ENCODE data around the gene UTP11.

Gene UTP11

DNA sequence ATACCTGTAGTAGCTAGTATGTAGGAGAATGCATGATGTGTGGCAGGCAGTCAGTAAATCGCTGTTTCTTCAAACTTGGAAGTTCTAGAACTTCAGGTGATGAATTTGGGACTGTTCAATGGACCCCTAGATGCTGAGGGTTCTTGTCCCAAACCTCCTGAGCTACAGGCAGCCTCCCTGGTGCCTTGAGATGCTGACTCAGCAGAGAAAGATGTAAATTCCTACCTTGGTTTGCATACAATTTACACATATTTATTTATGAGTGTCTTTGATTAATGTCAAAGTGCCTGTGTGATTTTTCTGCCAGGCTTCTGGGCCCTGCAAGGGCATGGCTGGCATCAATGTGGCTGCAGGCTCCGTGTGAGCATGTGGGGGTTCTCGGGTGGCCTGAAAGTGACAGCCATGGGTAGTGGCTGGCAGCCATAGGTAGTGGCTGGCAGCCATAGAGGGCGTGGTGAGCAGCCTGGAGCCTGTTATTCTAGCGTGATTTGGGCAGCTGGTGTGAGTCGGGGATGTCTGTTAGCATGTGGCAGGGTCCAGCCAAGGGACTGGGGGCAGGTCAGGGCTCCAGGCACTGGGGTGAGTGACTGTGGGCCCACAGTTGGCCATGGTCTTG, 47.2 kb downstream of the UTP11 start:
- Histone ChIP-seq H3K9ac (ENCODE audit: low read depth, low read length) (no peak overlapping the region), H3K9me3 (ENCODE audit: control insufficient read depth, insufficient read depth, low read length) (no peaks in the 10 kb centered on the region), H3K36me3 (ENCODE audit: insufficient read depth, low read length) (no peaks in the 10 kb centered on the region), H3K4me1 (ENCODE audit: insufficient read depth, low read length) (peaks cover 28% of the 10 kb centered on the region)

DNA sequence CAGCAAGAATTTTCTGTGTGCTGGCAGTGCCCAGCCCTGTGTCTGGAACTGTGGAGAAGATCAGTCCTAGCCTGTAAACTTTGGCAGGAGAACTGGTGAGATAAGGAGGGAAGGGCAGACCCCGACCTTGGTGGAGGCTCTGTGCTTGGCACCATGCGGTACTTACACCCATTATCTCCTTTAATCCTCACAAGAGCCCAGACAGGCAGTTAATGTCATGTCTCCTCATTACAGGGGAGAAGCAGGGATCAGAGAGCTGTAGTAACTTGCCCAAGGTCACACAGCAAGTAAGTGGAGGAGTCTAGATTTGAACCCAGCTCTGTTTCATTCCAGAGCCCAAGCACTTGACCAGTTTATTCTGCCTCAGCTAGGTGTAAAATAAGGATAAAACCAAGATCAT, 48.0 kb downstream of the UTP11 start:
- no peaks in the 10 kb centered on the region for H3K9me3 ChIP-seq (ENCODE audit: control insufficient read depth, insufficient read depth, low read length)
- no peaks in the 10 kb centered on the region for H3K36me3 ChIP-seq (ENCODE audit: insufficient read depth, low read length)
- H3K4me1 ChIP-seq (ENCODE audit: insufficient read depth, low read length) = peaks cover 34% of the 10 kb centered on the region
- no peak overlapping the region for H3K9ac ChIP-seq (ENCODE audit: low read depth, low read length)

DNA sequence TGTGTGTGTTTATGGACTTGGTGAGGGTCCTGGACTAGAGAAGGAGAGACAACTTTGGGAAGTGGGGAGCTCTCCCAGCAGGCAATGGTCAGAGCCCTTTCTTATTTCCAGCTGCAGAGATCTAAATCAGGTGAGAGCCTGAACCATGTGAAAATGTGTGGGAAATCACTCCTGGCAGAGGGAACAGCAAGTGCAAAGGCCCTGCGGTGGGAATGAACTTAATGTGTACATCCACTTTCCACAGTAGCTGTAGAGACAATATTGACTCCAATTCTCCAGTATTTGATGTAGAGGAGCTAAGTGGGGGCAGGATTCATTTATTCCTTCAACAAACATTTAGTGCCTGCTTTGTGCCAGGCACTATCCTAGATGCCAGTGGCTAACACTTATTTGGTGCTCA, 48.8 kb downstream of the UTP11 start:
- Histone ChIP-seq H3K9me3 (ENCODE audit: control insufficient read depth, insufficient read depth, low read length) (no peaks in the 10 kb centered on the region), H3K4me1 (ENCODE audit: insufficient read depth, low read length) (peaks cover 37% of the 10 kb centered on the region), H3K9ac (ENCODE audit: low read depth, low read length) (no peak overlapping the region), H3K36me3 (ENCODE audit: insufficient read depth, low read length) (no peaks in the 10 kb centered on the region)

GRCh38 chr1:38061883-38062328, 49.4 kb downstream of the UTP11 start:
- Histone ChIP-seq H3K9ac (ENCODE audit: low read depth, low read length) (no peak overlapping the region), H3K9me3 (ENCODE audit: control insufficient read depth, insufficient read depth, low read length) (no peaks in the 10 kb centered on the region), H3K36me3 (ENCODE audit: insufficient read depth, low read length) (no peaks in the 10 kb centered on the region), H3K4me1 (ENCODE audit: insufficient read depth, low read length) (peaks cover 37% of the 10 kb centered on the region)

- Histone ChIP-seq H3K9ac (ENCODE audit: low read depth, low read length) (no peak overlapping the region), H3K4me1 (ENCODE audit: insufficient read depth, low read length) (peaks cover 37% of the 10 kb centered on the region), H3K36me3 (ENCODE audit: insufficient read depth, low read length) (no peaks in the 10 kb centered on the region)
Observed at GRCh38 chr1:38062361-38063288, 50.1 kb downstream of the UTP11 start.

DNA sequence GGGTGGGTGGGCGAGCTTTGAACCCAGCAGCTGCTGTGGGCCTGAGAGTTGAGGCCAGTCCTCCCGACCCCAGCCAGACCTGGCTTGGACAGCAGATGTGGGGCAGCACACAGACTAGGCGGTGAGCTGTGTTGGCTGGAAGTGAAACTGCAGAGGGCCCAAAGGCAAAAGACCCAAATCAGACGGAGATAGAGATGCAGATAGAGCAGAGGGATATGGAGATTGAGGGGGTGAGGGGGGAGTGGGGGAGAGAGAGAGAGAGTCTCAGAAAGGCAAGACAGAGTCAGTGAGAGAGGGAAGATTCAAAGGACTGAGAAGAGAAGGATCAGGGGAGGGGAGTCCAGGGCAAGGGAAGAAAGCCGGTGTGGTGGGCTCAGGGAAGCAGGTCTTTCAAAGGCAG, 51.1 kb downstream of the UTP11 start:
- Histone ChIP-seq H3K36me3 (ENCODE audit: insufficient read depth, low read length) (no peaks in the 10 kb centered on the region), H3K9me3 (ENCODE audit: control insufficient read depth, insufficient read depth, low read length) (no peaks in the 10 kb centered on the region), H3K4me1 (ENCODE audit: insufficient read depth, low read length) (peaks cover 41% of the 10 kb centered on the region), H3K9ac (ENCODE audit: low read depth, low read length) (no peak overlapping the region)

More at GRCh38 chr1:38062361-38063288, 50.1 kb downstream of the UTP11 start:
- H3K9me3 ChIP-seq (ENCODE audit: control insufficient read depth, insufficient read depth, low read length) = no peaks in the 10 kb centered on the region

DNA sequence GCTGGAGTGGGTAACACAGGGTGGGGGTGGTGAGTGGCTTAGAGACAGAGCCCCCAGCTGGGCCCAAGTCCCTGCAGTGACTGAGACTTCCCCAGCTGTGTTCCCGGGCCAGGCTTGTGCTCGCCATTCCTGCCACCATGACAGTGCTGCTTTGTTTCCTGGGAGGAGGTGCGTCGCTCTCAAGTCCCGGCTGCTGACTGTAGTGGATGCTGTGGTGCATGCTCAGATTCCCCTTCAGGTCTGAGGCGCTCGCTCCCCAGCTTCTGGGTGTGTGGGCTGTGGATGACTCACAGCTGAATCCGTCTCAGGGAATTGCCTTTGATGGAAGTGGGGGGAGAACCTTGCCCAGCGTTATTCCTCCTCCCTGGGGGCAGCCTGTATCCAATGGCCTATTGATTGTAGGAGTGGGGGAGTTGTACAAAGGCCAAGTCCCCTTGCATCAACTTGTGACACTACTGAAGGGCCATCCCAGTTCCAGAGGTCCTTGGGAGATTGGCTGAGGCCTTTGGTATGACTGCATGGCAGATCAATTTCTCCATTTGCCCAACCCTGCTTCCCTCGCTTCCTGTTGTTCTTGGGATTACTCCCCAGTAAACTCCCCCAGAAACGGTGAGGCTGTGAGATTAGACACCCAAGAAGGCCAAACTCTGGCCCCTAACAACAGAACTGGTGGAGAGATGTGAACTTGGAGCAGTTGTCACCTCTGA, 51.8 kb downstream of the UTP11 start:
- Histone ChIP-seq H3K36me3 (ENCODE audit: insufficient read depth, low read length) (no peaks in the 10 kb centered on the region), H3K4me1 (ENCODE audit: insufficient read depth, low read length) (peaks cover 34% of the 10 kb centered on the region), H3K9me3 (ENCODE audit: control insufficient read depth, insufficient read depth, low read length) (no peaks in the 10 kb centered on the region), H3K9ac (ENCODE audit: low read depth, low read length) (no peak overlapping the region; the same call in 1 of the 2 replicates)

DNA sequence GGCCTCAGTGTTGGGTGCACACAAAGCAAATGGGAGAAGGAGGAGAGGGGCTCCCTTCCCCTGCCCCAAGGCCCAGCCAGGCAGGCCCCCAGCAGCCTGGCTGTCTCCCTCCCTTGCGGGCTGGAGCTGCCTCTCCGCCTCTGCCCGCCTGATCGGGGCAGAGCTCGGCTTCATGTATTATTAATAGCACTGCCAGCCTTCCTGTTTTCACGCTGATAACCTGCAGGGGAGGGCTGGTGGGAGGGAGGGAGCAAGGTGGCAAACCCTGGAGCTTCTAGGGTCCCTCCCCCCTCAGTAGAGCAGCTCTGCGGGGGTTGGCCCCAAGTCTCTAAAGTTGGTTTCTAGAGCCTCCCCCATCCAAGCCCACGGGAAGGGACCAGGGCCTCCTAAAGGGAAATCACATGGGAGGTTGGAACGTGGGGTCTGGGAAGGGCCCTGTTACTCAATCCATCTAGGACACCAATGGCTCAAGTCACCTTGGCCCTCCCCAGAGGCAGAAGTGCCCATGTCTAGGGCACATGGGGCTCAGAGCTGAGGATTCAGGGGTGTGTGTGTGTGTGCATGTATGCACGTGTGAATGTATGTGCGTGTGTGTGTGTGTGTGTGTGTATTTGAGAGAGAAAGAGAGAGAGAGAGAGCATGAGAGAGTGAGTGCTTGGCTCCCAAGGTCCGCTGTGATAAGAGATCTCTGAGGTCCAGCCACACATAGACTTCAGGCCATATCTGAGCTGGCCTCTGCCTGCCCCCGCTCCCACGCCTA, 55.9 kb downstream of the UTP11 start:
- no peaks in the 10 kb centered on the region for H3K9me3 ChIP-seq (ENCODE audit: control insufficient read depth, insufficient read depth, low read length)
- no peak overlapping the region for H3K9ac ChIP-seq (ENCODE audit: low read depth, low read length)
- H3K4me1 ChIP-seq (ENCODE audit: insufficient read depth, low read length) = peaks cover 29% of the 10 kb centered on the region
- H3K36me3 ChIP-seq (ENCODE audit: insufficient read depth, low read length) = no peaks in the 10 kb centered on the region

DNA sequence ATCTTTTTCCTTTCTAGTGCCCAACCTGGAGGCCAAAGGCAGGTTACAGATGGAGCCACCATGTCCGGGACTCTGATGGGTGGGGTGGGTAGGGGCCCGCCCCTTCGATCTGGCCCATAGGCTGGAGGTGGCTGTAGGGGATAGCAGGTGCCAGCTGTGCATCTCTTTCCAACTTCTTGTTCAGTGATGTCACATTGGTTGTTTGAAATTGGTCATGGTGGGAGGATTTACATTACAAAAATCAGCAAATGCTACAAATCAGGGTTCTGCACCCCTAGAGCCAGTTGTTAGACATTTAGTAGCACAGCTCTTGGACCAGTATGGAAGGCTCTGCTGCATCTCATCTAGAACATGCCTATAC, 56.4 kb downstream of the UTP11 start:
- no peak overlapping the region for H3K9ac ChIP-seq (ENCODE audit: low read depth, low read length)
- H3K36me3 ChIP-seq (ENCODE audit: insufficient read depth, low read length) = no peaks in the 10 kb centered on the region
- no peaks in the 10 kb centered on the region for H3K9me3 ChIP-seq (ENCODE audit: control insufficient read depth, insufficient read depth, low read length)
- peaks cover 31% of the 10 kb centered on the region for H3K4me1 ChIP-seq (ENCODE audit: insufficient read depth, low read length)

- H3K4me1 ChIP-seq (ENCODE audit: insufficient read depth, low read length) = peaks cover 30% of the 10 kb centered on the region
- no peak overlapping the region for H3K9ac ChIP-seq (ENCODE audit: low read depth, low read length)
- no peaks in the 10 kb centered on the region for H3K36me3 ChIP-seq (ENCODE audit: insufficient read depth, low read length)
- H3K9me3 ChIP-seq (ENCODE audit: control insufficient read depth, insufficient read depth, low read length) = no peaks in the 10 kb centered on the region
Observed at GRCh38 chr1:38071312-38072256, 59.0 kb downstream of the UTP11 start.

- Histone ChIP-seq H3K36me3 (ENCODE audit: insufficient read depth, low read length) (no peaks in the 10 kb centered on the region), H3K9ac (ENCODE audit: low read depth, low read length) (no peak overlapping the region), H3K4me1 (ENCODE audit: insufficient read depth, low read length) (peaks cover 29% of the 10 kb centered on the region), H3K9me3 (ENCODE audit: control insufficient read depth, insufficient read depth, low read length) (no peaks in the 10 kb centered on the region)
Observed at GRCh38 chr1:38072858-38073257, 60.3 kb downstream of the UTP11 start.

DNA sequence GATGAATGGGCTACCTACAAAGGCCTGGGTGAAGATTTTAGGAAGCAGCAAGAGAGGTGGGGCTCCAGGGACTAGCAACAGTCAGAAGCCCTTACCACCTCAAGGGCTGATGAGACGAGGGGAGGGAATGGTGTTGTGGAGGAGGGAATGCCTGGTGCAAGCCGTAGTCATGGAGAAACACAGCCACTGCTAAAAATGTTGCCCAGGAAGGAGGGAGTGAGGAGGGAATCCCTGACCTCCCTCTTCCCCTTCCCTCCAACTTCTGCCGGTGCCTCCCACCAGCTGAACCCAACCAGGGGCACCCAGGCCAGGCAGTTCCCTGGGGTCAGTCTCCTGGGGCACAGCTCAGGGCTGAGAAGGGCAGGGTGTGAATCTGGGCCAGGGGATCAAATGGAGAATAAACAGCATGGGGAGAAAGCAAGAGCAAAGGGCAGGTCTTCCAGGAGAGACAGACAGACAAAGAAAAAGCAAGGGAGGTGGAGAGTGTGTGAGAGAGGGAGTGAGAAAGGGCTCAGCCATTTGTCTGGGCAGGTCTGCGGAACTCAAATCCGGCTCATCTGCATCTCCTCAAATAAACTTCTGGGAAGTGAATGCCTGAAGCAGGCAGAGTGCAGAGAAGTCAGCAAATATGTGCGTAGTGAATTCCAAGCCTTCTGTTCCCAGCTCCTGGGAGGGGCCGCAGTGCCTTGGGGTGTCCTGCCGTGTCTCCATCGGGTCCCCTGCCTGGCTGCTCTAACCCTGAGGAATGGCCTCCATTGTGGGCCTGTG, 61.2 kb downstream of the UTP11 start:
- H3K4me1 ChIP-seq (ENCODE audit: insufficient read depth, low read length) = peaks cover 24% of the 10 kb centered on the region
- H3K36me3 ChIP-seq (ENCODE audit: insufficient read depth, low read length) = no peaks in the 10 kb centered on the region
- H3K9me3 ChIP-seq (ENCODE audit: control insufficient read depth, insufficient read depth, low read length) = no peaks in the 10 kb centered on the region
- no peak overlapping the region for H3K9ac ChIP-seq (ENCODE audit: low read depth, low read length)

- Histone ChIP-seq H3K9ac (ENCODE audit: low read depth, low read length) (no peak overlapping the region), H3K9me3 (ENCODE audit: control insufficient read depth, insufficient read depth, low read length) (no peaks in the 10 kb centered on the region), H3K4me1 (ENCODE audit: insufficient read depth, low read length) (peaks cover 24% of the 10 kb centered on the region), H3K36me3 (ENCODE audit: insufficient read depth, low read length) (no peaks in the 10 kb centered on the region)
Observed at GRCh38 chr1:38074302-38074677, 61.8 kb downstream of the UTP11 start.

All from ES-I3 (cell line).